ENCODE measurements around the gene CST8.

The CST8 gene

DNA sequence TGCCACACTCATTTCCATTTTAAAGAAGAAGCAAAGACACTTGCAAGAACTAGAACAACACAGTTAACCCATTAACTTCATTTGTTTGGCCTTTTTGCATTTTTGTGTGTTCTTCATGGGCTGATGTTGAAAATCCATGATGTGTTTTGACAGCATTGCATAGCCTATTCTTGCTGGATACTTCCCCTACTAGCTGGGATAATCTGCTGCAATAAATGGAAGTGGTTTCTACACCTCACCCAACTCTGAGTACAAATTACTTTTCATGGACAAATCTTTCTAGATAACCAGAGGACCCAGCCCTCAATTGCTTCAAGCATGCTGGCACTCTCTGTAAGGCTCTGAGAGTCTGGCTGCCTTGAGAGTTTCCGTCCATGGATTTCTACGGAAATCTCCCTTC lies 50.9 kb downstream of the CST8 start:
- DNase-seq (ENCODE audit: insufficient read length, low spot score) (no peak), FAIRE-seq (no peak)
- TF ChIP-seq, protein P1, sequence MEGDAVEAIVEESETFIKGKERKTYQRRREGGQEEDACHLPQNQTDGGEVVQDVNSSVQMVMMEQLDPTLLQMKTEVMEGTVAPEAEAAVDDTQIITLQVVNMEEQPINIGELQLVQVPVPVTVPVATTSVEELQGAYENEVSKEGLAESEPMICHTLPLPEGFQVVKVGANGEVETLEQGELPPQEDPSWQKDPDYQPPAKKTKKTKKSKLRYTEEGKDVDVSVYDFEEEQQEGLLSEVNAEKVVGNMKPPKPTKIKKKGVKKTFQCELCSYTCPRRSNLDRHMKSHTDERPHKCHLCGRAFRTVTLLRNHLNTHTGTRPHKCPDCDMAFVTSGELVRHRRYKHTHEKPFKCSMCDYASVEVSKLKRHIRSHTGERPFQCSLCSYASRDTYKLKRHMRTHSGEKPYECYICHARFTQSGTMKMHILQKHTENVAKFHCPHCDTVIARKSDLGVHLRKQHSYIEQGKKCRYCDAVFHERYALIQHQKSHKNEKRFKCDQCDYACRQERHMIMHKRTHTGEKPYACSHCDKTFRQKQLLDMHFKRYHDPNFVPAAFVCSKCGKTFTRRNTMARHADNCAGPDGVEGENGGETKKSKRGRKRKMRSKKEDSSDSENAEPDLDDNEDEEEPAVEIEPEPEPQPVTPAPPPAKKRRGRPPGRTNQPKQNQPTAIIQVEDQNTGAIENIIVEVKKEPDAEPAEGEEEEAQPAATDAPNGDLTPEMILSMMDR (IDR thresholded peaks at IDR 0.05; ENCODE audit: insufficient read depth, missing control alignments): no peak

DNA sequence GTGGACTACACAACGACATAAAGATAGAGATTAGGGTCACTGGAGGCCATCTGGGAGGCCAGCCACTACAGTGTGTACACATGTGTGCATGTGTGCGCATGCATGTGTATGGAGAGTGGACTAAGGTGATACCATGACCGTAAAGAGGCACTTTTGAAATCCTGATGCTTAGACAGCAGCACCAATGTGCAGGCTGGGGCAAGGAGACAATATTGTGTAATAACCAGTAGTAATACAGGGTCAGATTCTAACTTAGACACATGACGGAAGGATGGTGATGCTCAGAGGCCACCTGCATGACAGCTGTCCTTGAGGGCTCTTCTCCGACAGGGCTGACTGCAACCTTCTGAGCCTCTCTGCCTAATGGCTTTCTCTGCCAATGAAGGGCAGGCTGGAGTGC lies 51.9 kb downstream of the CST8 start:
- TF ChIP-seq, protein P1 (IDR thresholded peaks at IDR 0.05; ENCODE audit: insufficient read depth, missing control alignments): no peak
- no peak for DNase-seq (ENCODE audit: insufficient read length, low spot score)
- no peak for FAIRE-seq

DNA sequence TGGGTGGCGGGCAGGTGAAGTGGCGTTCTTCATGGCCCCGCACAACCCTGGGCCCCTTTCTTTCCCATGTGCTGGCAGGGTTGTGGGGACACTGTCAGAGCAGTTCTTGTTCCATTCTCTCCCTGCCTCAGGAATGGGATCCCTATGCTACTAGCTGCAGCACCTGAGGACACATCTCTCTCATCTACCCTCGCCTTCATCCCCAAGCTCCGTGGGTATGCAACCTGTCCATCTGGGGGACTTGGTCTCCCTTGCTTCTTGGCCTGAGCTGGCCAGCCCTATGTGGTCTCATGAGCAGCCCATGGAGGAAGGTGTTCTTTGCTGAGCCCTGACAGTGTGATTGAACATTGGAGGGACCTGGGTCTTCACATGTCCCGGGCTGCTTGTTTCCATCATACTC lies 53.2 kb downstream of the CST8 start:
- no peak for DNase-seq (ENCODE audit: insufficient read length, low spot score)
- FAIRE-seq: no peak
- TF ChIP-seq, protein P1 (IDR thresholded peaks at IDR 0.05; ENCODE audit: insufficient read depth, missing control alignments): no peak
